ENCODE results near the gene MEIS2.

MEIS2 gene

DNA sequence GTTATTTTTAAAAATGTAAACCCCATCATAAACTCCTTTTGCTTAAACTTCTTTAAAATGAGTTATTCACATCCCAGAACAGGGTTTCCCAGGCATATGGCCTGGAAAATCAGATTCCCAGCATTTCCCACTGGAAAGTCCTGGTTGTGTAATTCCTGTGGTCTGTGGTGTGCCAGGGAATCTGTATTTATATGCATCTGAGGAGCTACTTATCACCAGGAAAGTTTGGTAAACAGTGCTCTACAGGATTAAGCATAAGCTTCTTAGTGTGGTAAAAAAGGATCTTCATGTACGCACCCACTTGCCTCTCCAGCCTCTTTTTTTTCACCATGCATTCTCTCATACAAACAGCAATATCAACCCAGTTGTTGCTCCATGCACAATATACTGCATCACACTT is 28.2 kb downstream of the MEIS2 start:
- DNase-seq, result no peak

DNA sequence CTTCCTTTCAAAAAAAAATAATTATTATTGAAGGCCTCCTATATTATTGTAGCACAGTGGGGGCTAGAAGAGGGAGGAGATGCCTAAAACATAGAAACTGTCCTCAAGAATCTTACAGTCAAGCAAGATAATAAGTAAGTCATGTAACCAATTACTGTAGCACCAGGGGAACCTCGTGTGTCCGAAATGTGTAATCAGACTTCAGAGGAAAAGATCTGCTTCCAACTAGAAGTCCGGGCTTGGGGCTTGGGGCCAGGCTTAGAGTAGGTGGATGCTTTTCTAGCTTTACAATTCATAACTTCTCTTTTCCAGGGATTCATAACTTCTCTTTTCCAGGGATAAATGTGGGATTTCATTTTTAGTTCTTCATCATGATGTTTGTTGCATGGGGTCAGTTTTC is 29.2 kb downstream of the MEIS2 start:
- DNase-seq, result no peak

DNA sequence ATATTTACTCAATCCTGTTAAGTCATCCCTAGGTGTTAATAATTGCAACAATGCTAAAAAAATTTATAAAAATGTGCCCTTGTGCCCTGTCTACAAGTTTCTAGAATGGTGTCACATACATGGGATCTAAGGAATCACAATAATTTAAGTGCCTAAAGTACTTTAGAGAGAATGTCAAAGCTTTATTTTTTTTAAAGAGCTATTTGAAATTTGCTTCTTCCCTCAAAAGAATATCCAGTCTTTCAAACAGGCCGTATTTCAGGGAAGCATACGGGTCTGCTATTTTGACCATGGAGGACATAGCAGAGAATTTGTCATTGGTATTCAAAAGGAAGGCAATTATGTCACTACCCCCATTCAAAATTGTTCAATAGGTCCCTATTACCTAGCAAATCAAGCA is 29.7 kb downstream of the MEIS2 start:
- no peak for DNase-seq

DNA sequence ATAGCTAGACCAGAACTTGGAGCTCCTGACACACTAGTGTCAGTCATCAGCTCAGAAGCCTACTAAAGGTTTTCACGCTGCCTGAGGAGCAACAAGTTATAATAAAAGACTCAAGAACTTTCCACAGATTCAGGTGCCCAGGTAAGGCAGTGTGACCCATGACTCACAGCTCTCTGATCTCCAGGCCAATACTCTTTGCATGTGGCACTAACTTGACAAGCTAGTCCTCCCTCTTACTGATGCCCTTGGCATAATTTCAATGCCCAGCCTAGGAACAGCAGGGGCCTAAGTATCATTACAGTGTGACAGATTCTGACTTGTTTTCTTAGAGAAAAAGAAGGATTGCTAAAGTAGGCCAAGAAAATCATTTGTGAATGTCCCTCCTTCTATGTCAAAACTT is 38.4 kb downstream of the MEIS2 start:
- DNase-seq, result no peak

DNA sequence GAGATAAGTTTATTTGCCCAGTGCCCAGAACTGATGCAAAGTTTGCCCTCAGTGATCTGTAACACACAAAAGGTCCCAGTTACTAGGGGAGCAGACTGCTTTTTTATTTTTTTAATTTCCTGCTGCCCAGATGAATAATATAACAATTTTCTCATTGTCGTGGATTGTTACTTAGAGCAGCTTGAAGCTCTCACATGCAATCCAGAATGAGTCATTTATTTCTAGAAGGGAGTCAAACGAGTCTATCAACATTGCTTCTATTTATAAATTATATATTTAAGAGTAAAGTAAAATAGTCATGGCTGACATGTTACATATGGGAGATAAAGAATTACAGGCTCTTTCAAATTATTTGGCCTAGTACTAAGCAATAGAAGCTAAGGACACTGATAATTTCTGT is 41.3 kb downstream of the MEIS2 start:
- DNase-seq, result no peak

DNA sequence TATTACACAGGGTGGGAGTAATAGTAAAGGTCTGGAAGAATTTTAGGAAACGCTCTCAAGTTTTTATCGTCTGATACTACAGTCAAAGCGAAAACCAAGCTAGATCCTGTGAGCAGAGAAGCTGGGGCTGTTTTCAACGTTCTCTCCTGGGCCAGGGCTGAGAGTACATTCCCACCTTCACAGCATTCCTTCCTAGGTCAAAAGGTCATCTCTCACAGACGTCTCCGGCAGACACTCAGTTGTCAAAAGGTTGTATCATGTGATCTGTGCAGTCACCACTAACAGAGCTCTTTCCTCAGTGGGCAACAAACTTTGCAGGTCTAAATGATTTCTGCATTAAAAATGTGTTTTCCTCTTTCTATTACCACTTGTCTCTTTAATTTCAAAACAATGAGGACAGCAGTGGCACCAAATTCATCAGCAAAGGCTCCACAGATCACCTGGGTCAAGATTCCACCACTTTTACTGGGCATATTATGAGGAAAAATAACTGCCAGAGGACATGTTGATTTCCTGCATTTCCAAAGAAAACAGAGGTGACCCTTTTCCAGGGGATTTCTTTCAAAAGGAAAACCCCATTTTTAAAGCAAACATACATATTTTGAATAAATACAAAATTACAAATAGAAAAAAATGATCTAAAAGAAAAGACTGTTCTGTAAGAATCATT is 41.9 kb downstream of the MEIS2 start:
- no peak for DNase-seq

DNA sequence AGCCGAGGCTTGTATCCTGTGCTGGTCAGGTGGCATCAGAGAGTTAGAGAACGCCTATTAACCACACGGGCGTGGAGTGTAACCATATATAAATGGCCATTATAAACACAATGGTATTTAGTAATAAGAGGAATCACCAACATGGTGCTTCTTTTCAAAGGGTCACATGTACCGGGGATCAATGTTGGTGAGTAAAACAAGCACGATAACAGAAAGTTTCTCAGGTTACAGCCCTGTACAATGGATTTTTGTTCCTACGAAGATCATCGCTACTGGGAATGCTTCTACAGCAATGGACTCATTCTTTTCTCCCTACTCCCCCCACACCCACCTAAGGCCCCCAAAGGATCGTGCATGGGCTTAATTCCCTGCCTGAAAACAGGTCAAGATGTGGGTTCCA is 42.5 kb downstream of the MEIS2 start:
- no peak for DNase-seq

DNA sequence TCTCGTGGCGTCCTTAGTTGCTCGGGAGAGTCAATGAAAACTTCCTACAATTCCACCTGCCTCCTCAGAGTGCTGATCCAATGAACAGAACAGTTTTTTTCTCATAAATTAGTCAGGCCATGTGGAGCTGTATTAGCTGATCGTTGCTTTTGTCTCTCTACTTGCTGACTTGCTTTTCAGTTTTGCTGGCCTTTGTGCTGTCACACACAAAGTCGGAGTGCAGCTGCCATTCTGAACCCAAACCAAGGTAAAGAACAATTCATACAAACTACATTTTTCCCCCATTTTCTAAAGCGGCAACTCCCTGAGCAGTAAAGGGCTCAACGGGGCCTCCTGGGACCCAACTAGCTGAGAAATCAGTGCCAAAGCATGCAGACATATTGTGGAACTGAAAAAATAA is 43.1 kb downstream of the MEIS2 start:
- no peak for DNase-seq

DNA sequence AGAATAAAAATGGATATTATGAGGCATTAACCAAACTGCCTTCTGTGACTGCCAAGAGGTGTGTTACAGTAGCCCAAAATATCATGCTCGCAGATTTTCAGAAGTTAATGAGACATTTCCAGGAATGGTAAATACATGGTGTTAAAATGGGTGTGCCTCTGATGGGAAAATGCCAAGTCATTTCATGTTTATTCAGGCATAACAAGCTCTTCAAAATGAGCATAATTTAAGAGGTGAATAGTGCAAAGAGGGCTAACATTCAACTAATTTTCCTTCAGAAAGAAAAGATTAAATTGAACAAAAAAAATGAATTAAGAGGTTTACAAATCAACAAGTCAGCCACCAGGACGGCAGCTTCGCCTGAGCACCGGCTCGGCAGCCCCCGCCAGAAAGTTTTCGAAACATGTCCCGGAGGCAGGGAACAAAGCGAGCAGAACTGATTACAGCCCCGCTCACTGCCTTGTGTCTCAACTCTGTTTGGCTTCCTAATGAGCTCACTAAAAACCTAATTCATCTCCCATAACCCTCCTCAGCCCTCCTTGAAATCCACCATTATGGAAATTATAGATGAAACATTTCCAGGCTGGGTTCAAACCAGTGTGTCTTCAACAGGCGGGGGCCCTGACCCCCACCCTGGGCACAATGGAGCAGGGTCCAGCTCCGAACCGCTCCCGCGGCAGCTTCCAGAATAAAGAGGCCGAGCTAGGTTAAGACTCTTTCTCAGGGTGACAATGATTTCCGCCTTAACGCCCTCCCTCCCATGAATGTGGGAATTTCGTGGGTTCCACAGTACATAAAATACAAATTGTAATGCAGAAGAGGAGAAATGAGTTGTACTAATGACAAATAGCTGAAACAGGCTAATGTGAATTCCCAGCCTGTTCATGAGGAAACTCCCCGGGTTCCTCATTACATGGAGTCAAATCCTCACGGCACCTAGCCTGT is 43.9 kb downstream of the MEIS2 start:
- peak; percentile 38 for DNase-seq

DNA sequence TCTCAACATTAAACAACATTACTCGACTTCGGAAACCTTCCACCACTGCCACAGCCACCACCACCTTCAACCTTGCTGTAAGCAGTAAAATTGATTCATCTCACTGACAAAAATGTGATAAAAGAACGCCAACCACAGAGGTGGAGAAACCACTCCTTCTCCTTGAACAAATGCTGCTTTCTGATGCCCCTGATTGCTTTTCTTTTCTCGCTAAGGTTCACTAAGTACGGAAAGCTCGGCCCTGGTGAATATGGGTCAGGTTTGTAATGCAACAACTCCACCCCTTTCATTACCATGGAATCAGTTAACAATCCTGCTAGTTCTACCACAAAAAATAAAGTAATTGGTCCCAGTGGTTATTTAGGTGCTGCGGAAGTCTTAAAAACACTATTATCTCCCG is 44.9 kb downstream of the MEIS2 start:
- DNase-seq, result no peak

DNA sequence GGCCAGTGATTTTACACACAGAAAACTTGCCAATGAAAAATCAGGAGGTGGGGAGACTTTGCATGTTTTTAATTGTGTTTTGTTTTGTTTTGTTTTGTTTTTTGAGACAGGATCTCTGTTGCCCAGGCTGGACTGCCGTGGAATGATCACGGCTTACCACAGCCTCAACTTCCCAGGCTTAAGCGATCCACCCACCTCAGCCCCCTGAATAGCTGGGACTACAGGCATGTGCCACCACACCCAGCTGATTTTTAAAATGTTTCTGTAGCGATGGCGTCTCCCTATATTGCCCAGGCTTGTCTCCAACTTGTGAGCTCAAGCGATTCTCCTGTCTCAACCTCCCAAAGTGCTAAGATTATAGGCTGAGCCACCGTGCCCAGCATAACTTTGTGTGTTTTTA is 46.0 kb downstream of the MEIS2 start:
- DNase-seq, result no peak

DNA sequence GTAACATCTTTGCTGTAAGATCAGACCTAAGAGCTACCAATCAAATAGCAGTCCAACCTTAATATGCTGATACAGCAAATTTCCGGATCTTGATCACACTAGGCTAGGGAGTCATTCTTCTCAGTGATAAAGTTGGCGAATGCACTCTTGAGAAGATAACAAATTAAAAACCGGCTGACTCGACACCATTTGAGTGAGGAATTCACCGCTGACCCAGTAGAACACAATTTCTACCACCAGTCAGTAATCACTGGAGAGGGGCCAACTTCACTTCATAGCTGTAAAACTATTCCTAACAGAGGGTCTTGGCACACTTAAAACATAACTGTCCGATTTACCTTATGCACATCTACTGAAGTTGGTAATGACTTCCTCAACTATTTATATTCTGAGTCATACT is 47.2 kb downstream of the MEIS2 start:
- no peak for DNase-seq

DNA sequence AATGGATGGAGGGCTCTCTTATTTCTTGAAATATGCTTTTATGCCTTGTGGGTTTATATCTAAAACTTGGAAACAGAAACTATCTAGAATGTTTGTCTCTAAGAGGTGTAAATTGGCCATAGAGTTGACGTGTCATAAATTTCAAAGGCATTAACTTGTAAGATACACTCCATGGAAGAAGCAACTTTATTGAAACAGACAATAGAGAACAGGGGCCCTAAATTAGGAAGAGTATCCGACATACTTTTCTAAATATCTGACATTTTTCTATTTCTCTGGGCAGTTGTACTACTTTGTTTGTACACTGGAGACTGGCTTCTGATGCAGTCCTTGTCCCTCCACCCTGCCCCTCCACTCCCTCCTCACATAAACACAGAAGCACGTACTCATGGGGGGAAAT is 50.0 kb downstream of the MEIS2 start:
- no peak for DNase-seq

DNA sequence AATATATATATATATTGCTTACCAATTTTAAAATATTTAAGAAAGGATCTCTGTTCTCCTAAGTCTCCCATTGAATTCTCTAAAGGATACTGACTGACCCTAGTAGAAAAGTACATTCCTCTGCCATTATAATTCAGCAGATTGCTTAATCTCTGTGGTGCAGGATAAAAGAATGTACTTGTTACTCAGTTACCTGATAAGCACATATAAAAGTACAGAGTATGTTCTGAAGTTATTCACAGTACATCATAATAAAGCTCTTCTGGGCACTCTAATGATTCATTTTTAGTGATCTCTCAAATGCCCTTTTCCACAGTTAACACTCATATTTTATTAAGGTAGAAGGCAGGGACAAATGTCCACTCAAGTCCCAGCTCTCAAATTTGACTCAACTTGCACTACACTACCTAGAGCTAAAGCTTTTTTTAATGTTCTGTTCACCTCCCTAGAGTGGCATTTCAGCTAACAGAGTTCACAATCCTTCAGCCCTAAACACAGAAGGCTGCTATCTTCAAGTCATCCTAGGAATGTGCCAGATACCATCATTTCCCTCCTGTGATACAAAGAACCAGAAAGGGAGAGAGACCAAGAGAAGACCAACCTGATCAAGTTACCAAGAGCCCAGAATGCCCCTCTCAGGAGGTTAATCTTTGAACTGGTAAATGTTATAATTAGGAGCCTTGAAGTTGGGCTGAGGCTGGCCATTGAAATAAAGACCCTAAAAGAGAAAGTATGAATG is 53.3 kb downstream of the MEIS2 start:
- DNase-seq, result no peak

DNA sequence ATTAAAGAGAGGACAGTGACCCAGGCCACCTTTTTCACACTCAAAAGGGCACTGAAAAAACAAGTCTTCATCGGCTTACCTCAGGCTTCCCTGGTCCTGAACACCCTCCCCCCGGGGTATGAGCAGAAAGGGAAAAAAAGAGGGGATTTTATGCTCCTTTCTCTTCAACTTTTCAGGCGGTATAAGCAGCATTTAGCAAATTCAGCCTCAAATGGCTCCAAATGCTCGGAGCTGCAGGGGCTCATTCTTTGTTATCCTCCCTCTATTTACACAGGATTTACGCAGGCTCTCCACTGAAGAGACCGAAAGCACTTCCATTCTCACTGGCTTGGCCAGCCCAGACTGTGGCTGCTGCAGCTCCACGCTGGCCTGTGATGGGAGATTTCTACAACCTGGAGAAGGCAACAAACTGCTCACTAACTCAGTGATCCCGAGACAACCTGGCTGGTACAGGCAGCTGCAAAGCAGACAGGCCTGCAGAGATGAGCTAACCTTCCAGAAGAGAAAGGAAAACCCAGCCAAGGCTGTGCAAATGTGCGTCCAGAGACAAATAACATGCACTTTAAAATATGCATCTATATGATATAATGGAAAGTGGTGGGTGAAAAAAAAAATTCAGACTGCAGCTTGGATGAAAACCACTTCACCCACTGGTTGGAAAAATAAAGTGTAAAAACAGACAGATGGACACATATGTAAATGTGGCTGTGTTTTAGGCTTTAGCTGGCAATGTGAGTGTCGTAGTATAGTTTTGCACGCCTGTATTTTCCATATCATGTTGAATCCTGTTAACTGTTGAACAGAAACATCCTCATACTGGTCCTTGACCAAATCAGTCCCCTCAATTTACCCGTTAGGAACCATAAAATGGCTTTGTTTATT is 54.2 kb downstream of the MEIS2 start:
- DNase-seq, result no peak

DNA sequence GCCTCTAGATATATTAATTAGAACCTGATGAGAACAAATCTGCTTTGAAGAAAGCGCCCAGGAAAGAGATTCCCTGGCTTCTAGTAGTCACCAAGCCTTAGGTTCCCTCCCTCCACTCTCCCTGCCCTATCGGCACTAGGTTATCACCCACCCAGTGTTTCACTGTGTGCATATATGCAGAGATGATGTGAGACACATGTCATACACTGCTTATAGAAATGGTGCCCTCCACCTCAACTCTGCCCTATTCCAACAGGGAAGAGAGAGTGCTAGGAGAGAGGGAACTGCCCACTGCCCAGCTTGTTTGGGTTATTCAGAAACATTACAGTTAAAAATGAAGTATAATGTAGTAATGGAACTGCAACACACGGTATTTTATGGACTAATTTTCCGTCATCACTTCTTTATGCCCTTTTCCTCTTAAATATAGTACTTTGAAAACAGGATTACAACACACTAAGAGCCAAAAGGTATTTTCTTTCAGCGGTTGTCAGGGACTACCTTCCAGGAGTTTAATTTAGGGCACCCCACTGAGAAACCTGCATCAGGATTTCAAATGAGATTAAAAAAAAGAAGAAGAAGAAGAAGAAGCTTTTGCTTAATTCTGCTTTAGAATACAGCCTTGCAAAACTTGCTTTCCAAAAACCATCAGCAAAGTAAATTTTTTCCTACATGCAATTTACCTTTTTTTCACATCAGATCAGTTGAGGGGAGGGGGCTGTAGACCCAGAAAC is 55.3 kb downstream of the MEIS2 start:
- DNase-seq, result no peak

DNA sequence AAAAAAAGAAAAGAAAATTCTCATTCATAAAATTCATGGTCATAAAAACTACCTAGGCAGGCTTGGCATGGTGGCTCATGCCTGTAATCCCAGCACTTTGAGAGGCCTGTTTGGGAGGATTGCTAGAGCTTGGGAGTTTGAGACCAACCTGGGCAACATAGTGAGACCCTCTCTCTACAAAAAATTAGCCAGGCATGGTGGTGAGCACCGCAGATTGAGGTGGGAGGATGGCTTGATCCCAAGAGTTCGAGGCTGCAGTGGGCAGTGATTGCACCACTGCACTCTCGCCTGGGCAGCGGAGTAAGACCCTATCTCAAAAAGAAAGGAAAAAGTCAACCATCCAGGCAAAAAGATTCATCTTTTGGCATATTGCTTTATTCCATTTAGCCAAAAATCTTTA is 58.5 kb downstream of the MEIS2 start:
- no peak for DNase-seq

DNA sequence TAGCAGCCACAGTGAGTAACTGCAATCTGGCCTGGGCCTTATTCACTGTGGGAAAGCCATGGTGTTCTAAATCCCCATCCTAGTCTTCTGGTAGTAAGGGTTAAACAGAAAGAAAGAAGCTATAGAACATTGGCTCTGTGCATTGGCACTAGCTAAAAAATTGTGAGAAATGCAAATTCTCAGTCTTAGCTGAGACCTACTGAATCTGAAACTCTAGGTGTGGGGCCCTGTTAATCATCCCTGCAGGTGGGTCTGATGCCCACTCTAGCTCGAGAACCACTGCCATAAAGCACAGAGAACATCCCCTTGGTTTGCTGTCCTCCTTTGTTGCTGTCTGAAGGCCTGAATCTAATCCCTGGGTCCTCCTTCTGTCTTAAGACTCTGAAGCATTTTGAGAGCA is 59.3 kb downstream of the MEIS2 start:
- DNase-seq, result no peak

DNA sequence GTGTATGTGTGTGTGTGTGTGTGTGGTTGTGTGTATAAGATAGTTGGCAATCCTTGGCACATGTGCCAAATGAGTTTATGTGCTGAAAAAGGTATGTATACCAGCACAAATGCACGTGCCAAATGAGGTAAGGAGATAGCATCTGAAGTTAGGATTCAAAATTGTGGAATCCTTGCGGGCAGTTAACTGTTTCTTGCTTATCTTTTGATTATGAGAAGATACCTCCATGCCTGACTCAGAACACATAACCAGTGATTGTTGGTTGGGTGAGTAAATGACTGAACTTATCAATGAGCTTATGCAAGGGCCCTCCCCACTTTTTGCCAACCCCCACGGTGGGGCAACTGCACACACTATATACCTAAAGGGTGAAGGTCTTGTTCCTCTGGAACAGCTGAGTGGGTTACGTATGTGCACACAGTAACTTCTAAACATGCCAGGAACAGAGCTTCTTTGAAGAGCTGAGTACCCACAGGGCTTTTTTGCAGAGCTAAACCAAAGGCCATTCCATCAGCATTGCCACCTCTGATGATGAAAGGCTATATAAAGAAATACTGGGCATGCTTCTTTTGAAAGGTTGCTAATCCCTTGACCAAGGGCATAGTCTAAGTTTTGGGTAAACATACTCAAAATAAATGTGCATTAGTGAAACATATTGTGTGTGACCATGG is 60.1 kb downstream of the MEIS2 start:
- DNase-seq, result no peak

DNA sequence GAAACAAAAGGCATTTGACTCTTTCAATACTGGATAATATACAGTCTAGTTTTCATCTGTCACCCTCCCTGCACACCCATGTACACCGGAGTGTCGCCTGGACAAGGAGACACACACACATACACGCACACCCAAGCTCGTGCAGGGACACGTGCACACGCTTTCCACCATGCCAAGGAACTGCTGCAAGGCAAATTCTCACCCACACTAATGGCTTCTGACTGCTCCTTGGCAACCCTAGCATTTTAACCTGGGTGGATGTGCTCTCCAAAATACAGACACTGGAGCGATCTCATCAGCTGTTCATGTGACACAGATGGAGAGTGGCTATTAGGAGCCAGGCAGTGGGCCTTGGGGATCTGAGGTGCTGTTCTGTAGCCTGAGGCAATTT is 61.6 kb downstream of the MEIS2 start:
- DNase-seq, result no peak
